Activated CD4-positive, alpha-beta T cell treated with anti-CD3 and anti-CD28 coated beads, Interleukin-2, amount 10 ng/mL, durations not matched to agents 7 days and 5 days (primary cell): ENCODE results near the gene PTPRG. TPM values are rescaled to one million over a fixed set of nuclear protein-coding genes. Genes with fewer than 3 reads are reported as not detected.

Experiments used
- CTCF ChIA-PET: fragments of 350-600 bp; sonication (Branson Sonifier 250); formaldehyde crosslinking; loops from one replicate; lab custom pipeline; 2021; ENCODE audit warnings: antibody characterized with exemption; lab: Charles Lee
- POLR2A ChIA-PET: fragments of 350-600 bp; sonication (Branson Sonifier 250); formaldehyde crosslinking; loops from one replicate; lab custom pipeline; 2021; ENCODE audit warnings: antibody characterized with exemption; lab: Charles Lee
- DNase-seq: peaks from one replicate; pipeline ENCODE4 v3.0.0-alpha.2; 2020
- H3K27ac Mint-ChIP-seq: one replicate; pipeline ENCODE4 v1.8.0; 2021; ENCODE audit warnings: mild to moderate bottlenecking, moderate library complexity, mixed read lengths
- H3K27me3 Mint-ChIP-seq: one replicate; pipeline ENCODE4 v1.8.0; 2021; ENCODE audit warnings: mixed read lengths
- H3K36me3 Mint-ChIP-seq: one replicate; pipeline ENCODE4 v1.8.0; 2021; ENCODE audit warnings: low read depth, mixed read lengths
- H3K4me1 Mint-ChIP-seq: one replicate; pipeline ENCODE4 v1.8.0; 2021; ENCODE audit warnings: mixed read lengths
- H3K4me3 Mint-ChIP-seq: one replicate; pipeline ENCODE4 v1.8.0; 2021; ENCODE audit warnings: mild to moderate bottlenecking, moderate library complexity, mixed read lengths
- H3K9me3 Mint-ChIP-seq: one replicate; pipeline ENCODE4 v1.8.0; 2021; ENCODE audit warnings: mixed read lengths
- total RNA-seq, 2 experiments: library from RNA; stranded (reverse); gene quantifications; one replicate each; pipeline ENCODE4 v1.2.3, GENCODE V29; 2021

The PTPRG gene
- total RNA-seq, 2 experiments from 2014 or later: not detected

- no peaks in the 10 kb centered on the region for H3K27me3 Mint-ChIP-seq
- no peak overlapping the region for H3K27ac Mint-ChIP-seq
- ChIA-PET CTCF (no interaction called here), POLR2A (no interaction called here)
- H3K36me3 Mint-ChIP-seq: no peaks in the 10 kb centered on the region
- H3K9me3 Mint-ChIP-seq: no peaks in the 10 kb centered on the region
- no peaks in the 10 kb centered on the region for H3K4me1 Mint-ChIP-seq
- no peak overlapping the region for H3K4me3 Mint-ChIP-seq
- DNase-seq: no peak
Observed at GRCh38 chr3:61771976-61772375, 210.6 kb downstream of the PTPRG start.

- DNase-seq: no peak
- no peaks in the 10 kb centered on the region for H3K27me3 Mint-ChIP-seq
- ChIA-PET CTCF (no interaction called here), POLR2A (no interaction called here)
- H3K27ac Mint-ChIP-seq: no peak overlapping the region
- no peak overlapping the region for H3K4me3 Mint-ChIP-seq
- no peaks in the 10 kb centered on the region for H3K4me1 Mint-ChIP-seq
- H3K36me3 Mint-ChIP-seq: no peaks in the 10 kb centered on the region
- H3K9me3 Mint-ChIP-seq: no peaks in the 10 kb centered on the region
Observed at GRCh38 chr3:61772456-61772855, 211.1 kb downstream of the PTPRG start.

- no peak for DNase-seq
- H3K27ac Mint-ChIP-seq: no peak overlapping the region
- no peaks in the 10 kb centered on the region for H3K27me3 Mint-ChIP-seq
- no peak overlapping the region for H3K4me3 Mint-ChIP-seq
- no peaks in the 10 kb centered on the region for H3K9me3 Mint-ChIP-seq
- no peaks in the 10 kb centered on the region for H3K36me3 Mint-ChIP-seq
- ChIA-PET CTCF (no interaction called here), POLR2A (no interaction called here)
- no peaks in the 10 kb centered on the region for H3K4me1 Mint-ChIP-seq
Observed at GRCh38 chr3:61774279-61774890, 213.0 kb downstream of the PTPRG start.

GRCh38 chr3:61776390-61776789 is 215.0 kb downstream of the PTPRG start:
- H3K4me3 Mint-ChIP-seq: no peak overlapping the region
- H3K27me3 Mint-ChIP-seq: no peaks in the 10 kb centered on the region
- POLR2A ChIA-PET: no interaction called here
- no peak overlapping the region for H3K27ac Mint-ChIP-seq
- DNase-seq: no peak
- no peaks in the 10 kb centered on the region for H3K9me3 Mint-ChIP-seq
- H3K4me1 Mint-ChIP-seq: no peaks in the 10 kb centered on the region
- CTCF ChIA-PET: interaction anchor here (0.6 kb wide), 1 partner anchor 172 kb away, joined by 3 read pairs; no protein-coding TSS in a partner anchor
- no peaks in the 10 kb centered on the region for H3K36me3 Mint-ChIP-seq

DNA sequence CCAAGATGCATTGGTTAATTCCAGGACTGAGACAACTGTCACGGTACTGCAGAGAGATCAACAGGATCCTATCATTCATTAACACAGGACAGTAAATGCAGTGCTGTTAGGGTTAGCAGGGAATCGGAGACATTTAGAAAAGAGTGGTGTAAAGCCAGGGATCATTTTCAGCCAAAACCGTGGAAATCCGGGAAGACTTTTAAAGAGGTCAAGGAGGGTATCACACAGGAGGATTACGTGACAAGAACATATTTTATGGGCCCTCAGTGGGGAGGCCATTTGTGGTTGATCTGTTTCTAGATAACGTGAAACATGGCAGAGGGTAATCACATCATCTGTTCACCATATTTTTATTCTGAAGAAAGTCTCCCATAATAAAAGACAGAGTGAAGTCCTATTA is 216.1 kb downstream of the PTPRG start:
- H3K36me3 Mint-ChIP-seq: no peaks in the 10 kb centered on the region
- CTCF ChIA-PET: no interaction called here

DNA sequence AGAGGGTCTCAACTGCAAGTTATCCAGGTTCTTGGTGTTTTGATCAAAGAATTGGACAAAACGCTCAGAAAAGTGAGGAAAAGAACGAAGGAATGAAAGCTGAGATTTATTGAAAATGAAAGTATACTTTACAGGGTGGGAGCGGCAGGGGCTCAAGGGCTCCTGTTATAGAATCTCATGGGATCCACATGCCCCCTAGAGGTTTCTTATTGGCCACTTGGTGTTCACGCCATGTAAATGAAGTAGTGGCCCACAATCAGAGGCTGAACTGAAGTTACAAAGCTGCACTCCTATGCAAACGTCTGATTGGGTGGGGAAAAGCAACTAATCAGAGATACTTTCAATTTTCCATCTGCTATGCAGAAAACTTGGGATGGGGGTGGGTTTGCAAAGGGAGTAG is 216.7 kb downstream of the PTPRG start:
- POLR2A ChIA-PET: no interaction called here
- DNase-seq: no peak
- Mint-ChIP-seq H3K36me3 (no peaks in the 10 kb centered on the region), H3K27me3 (no peaks in the 10 kb centered on the region), H3K9me3 (no peaks in the 10 kb centered on the region), H3K27ac (no peak overlapping the region), H3K4me3 (no peak overlapping the region), H3K4me1 (no peaks in the 10 kb centered on the region)
- CTCF ChIA-PET: no interaction called here

More for the DNA sequence above, 216.1 kb downstream of the PTPRG start:
- no peaks in the 10 kb centered on the region for H3K27me3 Mint-ChIP-seq
- H3K27ac Mint-ChIP-seq: no peak overlapping the region
- H3K9me3 Mint-ChIP-seq: no peaks in the 10 kb centered on the region
- no peak for DNase-seq
- POLR2A ChIA-PET: no interaction called here
- H3K4me1 Mint-ChIP-seq: no peaks in the 10 kb centered on the region
- H3K4me3 Mint-ChIP-seq: no peak overlapping the region

DNA sequence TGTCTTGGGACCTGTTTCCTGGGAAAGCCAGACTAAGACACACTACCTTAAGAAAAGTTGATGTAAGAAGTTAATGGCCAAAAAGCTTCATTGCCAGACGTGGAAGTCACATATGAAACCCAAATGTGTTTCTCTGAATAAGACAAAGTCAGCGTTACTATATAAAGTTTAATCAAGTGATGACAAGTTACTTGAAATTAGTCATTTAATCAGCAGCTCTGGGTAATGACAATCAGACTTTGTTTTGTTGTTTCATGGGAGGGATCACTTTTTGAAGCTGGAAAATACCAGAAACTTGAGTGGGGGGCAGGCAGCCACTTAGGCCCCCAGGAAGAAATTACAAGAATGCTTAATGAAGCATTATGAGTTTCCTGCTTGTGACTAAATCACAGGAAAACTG is 218.6 kb downstream of the PTPRG start:
- DNase-seq: no peak
- H3K9me3 Mint-ChIP-seq: no peaks in the 10 kb centered on the region
- H3K27me3 Mint-ChIP-seq: no peaks in the 10 kb centered on the region
- H3K4me1 Mint-ChIP-seq: no peaks in the 10 kb centered on the region
- no peak overlapping the region for H3K4me3 Mint-ChIP-seq
- ChIA-PET CTCF (no interaction called here), POLR2A (no interaction called here)
- no peak overlapping the region for H3K27ac Mint-ChIP-seq
- no peaks in the 10 kb centered on the region for H3K36me3 Mint-ChIP-seq

- CTCF ChIA-PET: no interaction called here
- Mint-ChIP-seq H3K4me3 (no peak overlapping the region), H3K36me3 (no peaks in the 10 kb centered on the region), H3K27ac (no peak overlapping the region), H3K27me3 (no peaks in the 10 kb centered on the region), H3K9me3 (no peaks in the 10 kb centered on the region), H3K4me1 (no peaks in the 10 kb centered on the region)
- no peak for DNase-seq
- POLR2A ChIA-PET: no interaction called here
Observed at GRCh38 chr3:61780455-61781228, 219.3 kb downstream of the PTPRG start.

- ChIA-PET POLR2A (no interaction called here), CTCF (no interaction called here)
- Mint-ChIP-seq H3K4me3 (no peak overlapping the region), H3K9me3 (no peaks in the 10 kb centered on the region), H3K36me3 (no peaks in the 10 kb centered on the region), H3K27ac (no peak overlapping the region), H3K27me3 (no peaks in the 10 kb centered on the region), H3K4me1 (no peaks in the 10 kb centered on the region)
- no peak for DNase-seq
Observed at GRCh38 chr3:61783993-61784718, 222.8 kb downstream of the PTPRG start.

GRCh38 chr3:61788623-61789507 is 227.5 kb downstream of the PTPRG start:
- Mint-ChIP-seq H3K4me3 (no peak overlapping the region), H3K27me3 (peaks cover 2% of the 10 kb centered on the region), H3K36me3 (no peaks in the 10 kb centered on the region), H3K4me1 (no peaks in the 10 kb centered on the region), H3K27ac (no peak overlapping the region), H3K9me3 (no peaks in the 10 kb centered on the region)
- ChIA-PET POLR2A (no interaction called here), CTCF (no interaction called here)
- DNase-seq: no peak

DNA sequence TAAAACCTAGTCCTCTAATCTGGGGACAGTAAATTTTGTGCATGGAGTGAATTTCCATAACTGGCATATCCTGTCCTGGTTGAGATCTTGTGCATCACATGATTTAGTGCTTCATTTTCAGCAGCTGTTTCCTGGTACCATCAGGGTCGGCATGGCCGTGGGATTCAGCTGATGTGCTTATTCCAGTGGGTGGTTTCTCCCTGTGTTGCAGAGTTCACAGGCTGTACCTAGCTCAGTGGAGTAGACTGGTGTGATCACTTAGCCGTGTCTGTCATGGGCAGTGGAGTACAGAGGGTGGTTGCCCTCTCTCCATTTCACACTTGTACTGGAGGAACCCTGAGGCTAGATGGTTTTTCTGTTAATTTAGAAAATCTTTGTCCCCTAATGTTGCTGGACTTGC is 228.5 kb downstream of the PTPRG start:
- Mint-ChIP-seq H3K27ac (no peak overlapping the region), H3K9me3 (no peaks in the 10 kb centered on the region), H3K4me3 (no peak overlapping the region), H3K4me1 (no peaks in the 10 kb centered on the region), H3K27me3 (peaks cover 2% of the 10 kb centered on the region), H3K36me3 (no peaks in the 10 kb centered on the region)
- ChIA-PET POLR2A (no interaction called here), CTCF (no interaction called here)
- DNase-seq: no peak

DNA sequence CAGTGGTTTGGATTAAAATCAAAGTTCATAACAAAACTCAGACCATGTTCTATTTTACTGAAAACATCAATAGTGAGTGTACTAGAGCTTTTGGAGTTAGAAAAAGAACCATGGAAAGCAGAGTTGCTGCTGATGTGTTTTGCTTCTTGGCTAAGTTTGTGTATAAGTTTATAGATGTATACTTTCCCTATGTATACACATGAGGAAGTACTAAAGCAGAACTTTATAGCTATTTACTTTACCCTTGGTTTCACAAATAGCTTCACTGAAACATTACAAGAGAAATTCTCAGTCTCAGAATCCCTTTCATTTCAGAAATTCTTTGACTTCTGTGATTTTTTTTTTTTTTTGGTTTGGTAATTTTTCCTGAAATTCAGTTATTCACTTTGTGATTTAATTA is 229.0 kb downstream of the PTPRG start:
- ChIA-PET POLR2A (no interaction called here), CTCF (no interaction called here)
- no peak for DNase-seq
- Mint-ChIP-seq H3K27me3 (peaks cover 2% of the 10 kb centered on the region), H3K4me3 (no peak overlapping the region), H3K9me3 (no peaks in the 10 kb centered on the region), H3K27ac (no peak overlapping the region), H3K36me3 (no peaks in the 10 kb centered on the region), H3K4me1 (no peaks in the 10 kb centered on the region)
